HepG2 (cell line): Measurements from ENCODE around the gene STX4.
"Not testable (repeated sequence)": the region's sequence is repeated elsewhere in the genome, so short reads cannot be mapped to it uniquely, and the experiment has no call there.

Experiments used
- CEBPB ChIP-seq: IDR thresholded peaks from 2 replicates; pipeline ENCODE4 v1.6.1; 2011; ENCODE audit warnings: low read depth, low read length, improper control_type of control experiment, borderline replicate concordance
- DPF2 ChIP-seq: sonication (generic); formaldehyde crosslinking; IDR thresholded peaks from 2 replicates; pipeline ENCODE4 v1.4.0; 2020; ENCODE audit warnings: mild to moderate bottlenecking, low read depth, missing genetic modification reagents, borderline replicate concordance
- DZIP1 ChIP-seq: sonication (generic); formaldehyde crosslinking; IDR thresholded peaks from 2 replicates; pipeline ENCODE4 v1.5.0; 2020; ENCODE audit warnings: mild to moderate bottlenecking, missing genetic modification reagents
- EZH2 ChIP-seq: conservative IDR thresholded peaks from 2 replicates; pipeline ENCODE4 v1.6.1; 2012; ENCODE audit warnings: mild to moderate bottlenecking, low read depth, low read length, moderate library complexity
- MXI1 ChIP-seq: IDR thresholded peaks from 3 replicates; pipeline ENCODE4 v1.6.1; 2012; ENCODE audit warnings: low read depth, low read length, inconsistent platforms, borderline replicate concordance
- PBX2 ChIP-seq: IDR thresholded peaks from 2 replicates; pipeline ENCODE4 v1.6.1; 2016; ENCODE audit warnings: control low read depth
- PHF20 ChIP-seq: sonication (generic); formaldehyde crosslinking; IDR thresholded peaks from 2 replicates; pipeline ENCODE4 v1.5.0; 2020; ENCODE audit warnings: mild to moderate bottlenecking, missing genetic modification reagents
- PHF8 ChIP-seq: sonication (generic); formaldehyde crosslinking; IDR thresholded peaks from 2 replicates; pipeline ENCODE4 v1.5.0; 2020; ENCODE audit warnings: missing genetic modification reagents
- RAD21 ChIP-seq: fragments of 450-650 bp; formaldehyde crosslinking; IDR thresholded peaks from 2 replicates; pipeline ENCODE4 v1.5.0; 2020; ENCODE audit warnings: mild to moderate bottlenecking
- ZBTB21 ChIP-seq: sonication (generic); formaldehyde crosslinking; IDR thresholded peaks from 2 replicates; pipeline ENCODE4 v1.4.0; 2020; ENCODE audit warnings: missing genetic modification reagents
- ZNF232 ChIP-seq: sonication (generic); formaldehyde crosslinking; IDR thresholded peaks from 2 replicates; pipeline ENCODE4 v1.4.0; 2020; ENCODE audit warnings: missing genetic modification reagents, borderline replicate concordance
- ZNF251 ChIP-seq: sonication (generic); formaldehyde crosslinking; IDR thresholded peaks from 2 replicates; pipeline ENCODE4 v1.9.0; 2021; ENCODE audit warnings: mild to moderate bottlenecking, missing genetic modification reagents
- ZZZ3 ChIP-seq: sonication (generic); formaldehyde crosslinking; IDR thresholded peaks from 2 replicates; pipeline ENCODE4 v1.4.0; 2020; ENCODE audit warnings: missing genetic modification reagents, mild to moderate bottlenecking, borderline replicate concordance

- not testable (repeated sequence) for TF ChIP-seq ZBTB21 (CRISPR knock-in tag); MXI1; PHF8 (CRISPR knock-in tag); DZIP1 (CRISPR knock-in tag); CEBPB; PBX2 (CRISPR knock-in tag); ZNF251; PHF20 (CRISPR knock-in tag); ZZZ3; ZNF232 (CRISPR knock-in tag); EZH2; DPF2 (CRISPR knock-in tag); RAD21 (CRISPR knock-in tag)
Observed at GRCh38 chr16:31017756-31018155, 15.6 kb upstream of the STX4 start.
